ENCODE measurements around the gene KCNMA1.

DNA sequence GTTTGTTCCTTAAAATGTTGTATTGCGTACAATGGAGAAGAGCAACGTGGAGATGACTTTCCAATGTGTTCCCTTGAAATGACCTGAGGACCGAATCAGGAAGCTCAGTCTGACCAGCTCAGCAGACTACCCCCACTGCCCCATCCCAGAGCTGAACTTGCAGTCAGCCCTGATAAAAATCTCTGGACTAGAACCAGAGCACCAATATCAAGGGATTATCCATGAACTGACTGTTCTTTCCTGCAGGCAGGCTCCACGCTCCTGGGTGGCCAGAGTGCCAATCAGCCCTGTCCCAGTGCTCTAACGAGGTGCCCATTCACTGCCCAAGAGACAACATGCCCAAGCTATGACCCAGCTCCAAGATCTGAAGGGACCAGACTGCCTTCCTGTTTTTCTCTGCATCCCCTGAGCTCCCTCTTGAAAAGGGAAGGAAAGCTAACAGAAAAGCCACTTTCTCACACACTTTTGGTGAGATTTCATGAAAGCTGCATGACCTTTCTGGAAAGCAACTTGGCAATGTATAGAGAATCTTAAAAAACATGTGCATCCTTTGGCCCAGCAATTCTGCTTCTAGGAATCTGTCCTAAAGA lies 130.2 kb downstream of the KCNMA1 start:
- no peak for TF ChIP-seq CTCF (IDR thresholded peaks at IDR 0.05)
- no peak for TF ChIP-seq POLR2A (IDR thresholded peaks at IDR 0.05; ENCODE audit: low read depth)
- no peak for TF ChIP-seq EP300 (IDR thresholded peaks at IDR 0.05)
